Neural cell (in vitro differentiated cells): Measurements from ENCODE around the gene NANP. TPM values are rescaled to one million over a fixed set of nuclear protein-coding genes. Genes with fewer than 3 reads are reported as not detected.

Source experiments
- H2AFZ ChIP-seq: fragments of 200-600, 300-800 bp; sonication (generic), shearing (Covaris generic); 2 replicates; pipeline ENCODE4 v1.6.0; 2014; ENCODE audit warnings: low read depth, mild to moderate bottlenecking, antibody characterized with exemption, low read length, moderate library complexity
- H3F3A ChIP-seq: fragments of 200-600 bp; shearing (Covaris generic); 2 replicates; pipeline ENCODE4 v1.6.1; 2016; ENCODE audit warnings: mild to moderate bottlenecking, moderate library complexity, mixed read lengths, antibody characterized with exemption, low read length; ENCODE audit not compliant: insufficient read depth, poor library complexity, severe bottlenecking
- H3K27ac ChIP-seq: fragments of 200-600, 300-800 bp; sonication (generic), shearing (Covaris generic); 2 replicates; pipeline ENCODE4 v1.5.1; 2014; ENCODE audit warnings: mild to moderate bottlenecking, low read length, moderate library complexity
- H3K27me3 ChIP-seq: fragments of 300-800, 200-600 bp; sonication (generic), shearing (Covaris generic); 2 replicates; pipeline ENCODE4 v1.6.0; 2014; ENCODE audit warnings: mild to moderate bottlenecking, low read depth, low read length, moderate library complexity; ENCODE audit not compliant: insufficient read depth
- H3K36me3 ChIP-seq: fragments of 300-800, 200-600 bp; sonication (generic), shearing (Covaris generic); 2 replicates; pipeline ENCODE4 v1.5.1; 2014; ENCODE audit warnings: mild to moderate bottlenecking, antibody characterized with exemption, low read length, moderate library complexity; ENCODE audit not compliant: insufficient read depth
- H3K4me2 ChIP-seq: fragments of 300-800, 200-600 bp; sonication (generic), shearing (Covaris generic); 2 replicates; pipeline ENCODE4 v1.6.0; 2014; ENCODE audit warnings: mild to moderate bottlenecking, low read length
- H3K4me3 ChIP-seq: fragments of 300-800, 200-600 bp; sonication (generic), shearing (Covaris generic); 2 replicates; pipeline ENCODE4 v1.5.1; 2014; ENCODE audit warnings: mild to moderate bottlenecking, low read length, moderate library complexity
- H3K79me2 ChIP-seq: fragments of 200-600 bp; shearing (Covaris generic); replicated peaks from 2 replicates; pipeline ENCODE4 v1.6.0; 2014; ENCODE audit warnings: mild to moderate bottlenecking, low read length, moderate library complexity; ENCODE audit not compliant: insufficient read depth
- H3K9ac ChIP-seq: fragments of 300-800, 200-600 bp; sonication (generic), shearing (Covaris generic); 2 replicates; pipeline ENCODE4 v1.6.1; 2016; ENCODE audit warnings: mild to moderate bottlenecking, low read length, mixed read lengths
- H3K9me2 ChIP-seq: fragments of 200-600 bp; shearing (Covaris generic); 2 replicates; pipeline ENCODE4 v1.6.1; 2016; ENCODE audit warnings: mild to moderate bottlenecking, low read length, mixed read lengths; ENCODE audit not compliant: insufficient read depth
- H3K9me3 ChIP-seq: fragments of 200-600, 300-800 bp; sonication (generic), shearing (Covaris generic); 2 replicates; pipeline ENCODE4 v1.6.1; 2016; ENCODE audit warnings: mild to moderate bottlenecking, mixed run types, low read length, moderate library complexity, mixed read lengths
- H4K20me1 ChIP-seq: fragments of 200-600 bp; shearing (Covaris generic); 2 replicates; pipeline ENCODE4 v1.6.1; 2016; ENCODE audit warnings: mild to moderate bottlenecking, mixed run types; ENCODE audit not compliant: insufficient read depth
- CTCF ChIP-seq: fragments of 450-650 bp; IDR thresholded peaks from 2 replicates; pipeline ENCODE4 v1.5.1; 2014; ENCODE audit warnings: antibody characterized with exemption, mild to moderate bottlenecking, moderate library complexity; ENCODE audit not compliant: poor library complexity, severe bottlenecking
- EP300 ChIP-seq: fragments of 450-650 bp; conservative IDR thresholded peaks from 2 replicates; pipeline ENCODE4 v1.6.1; 2014; ENCODE audit warnings: antibody characterized with exemption, mild to moderate bottlenecking, moderate library complexity; ENCODE audit not compliant: poor library complexity, severe bottlenecking
- EZH2 ChIP-seq: fragments of 200-600, 300-800 bp; shearing (Covaris generic), sonication (generic); IDR thresholded peaks from 2 replicates; pipeline ENCODE4 v1.6.1; 2014; ENCODE audit warnings: antibody characterized with exemption, low read length, borderline replicate concordance, mild to moderate bottlenecking; ENCODE audit not compliant: insufficient read depth, poor library complexity, severe bottlenecking
- MXI1 ChIP-seq: fragments of 450-650 bp; conservative IDR thresholded peaks from 2 replicates; pipeline ENCODE4 v1.6.1; 2014; ENCODE audit warnings: antibody characterized with exemption, mild to moderate bottlenecking; ENCODE audit not compliant: poor library complexity, severe bottlenecking
- POLR2AphosphoS5 ChIP-seq: IDR thresholded peaks from 2 replicates; pipeline ENCODE4 v1.6.1; 2012
- RAD21 ChIP-seq: fragments of 450-650 bp; conservative IDR thresholded peaks from 2 replicates; pipeline ENCODE4 v1.6.1; 2014; ENCODE audit warnings: antibody characterized with exemption, mild to moderate bottlenecking, moderate library complexity
- REST ChIP-seq: IDR thresholded peaks from 2 replicates; pipeline ENCODE4 v1.6.1; 2012; ENCODE audit warnings: borderline replicate concordance
- SMC3 ChIP-seq: fragments of 450-650 bp; conservative IDR thresholded peaks from 2 replicates; pipeline ENCODE4 v1.6.1; 2014; ENCODE audit warnings: antibody characterized with exemption, mild to moderate bottlenecking, moderate library complexity; ENCODE audit not compliant: poor library complexity
- TAF1 ChIP-seq: IDR thresholded peaks from 2 replicates; pipeline ENCODE4 v1.6.1; 2012; ENCODE audit warnings: low read depth
- polyA plus RNA-seq: library from polyadenylated mRNA; depleted of rRNA; stranded (reverse); fragments of >200 nt; gene quantifications from 2 replicates; pipeline ENCODE4 v1.2.3, GENCODE V29; 2014

The NANP gene
- polyA plus RNA-seq, 1 donor from 2014 or later: 4.1 TPM

- Histone ChIP-seq H3K79me2 (no peaks in the 10 kb centered on the region), H4K20me1 (no peaks in the 10 kb centered on the region), H2AFZ (no peak overlapping the region), H3F3A (no peaks in the 10 kb centered on the region), H3K9ac (no peak overlapping the region), H3K9me2 (no peaks in the 10 kb centered on the region), H3K4me2 (no peak overlapping the region), H3K36me3 (no peaks in the 10 kb centered on the region), H3K9me3 (no peaks in the 10 kb centered on the region), H3K4me3 (peak overlapping the region; percentile 99), H3K27me3 (no peaks in the 10 kb centered on the region), H3K27ac (no peak overlapping the region)
- no peak for TF ChIP-seq RAD21
- TF ChIP-seq TAF1: no peak
- no peak for TF ChIP-seq SMC3
- no peak for TF ChIP-seq CTCF
- TF ChIP-seq MXI1: no peak
- no peak for TF ChIP-seq EZH2
- TF ChIP-seq POLR2AphosphoS5: no peak
- TF ChIP-seq REST: no peak
- no peak for TF ChIP-seq EP300
Measured at GRCh38 chr20:25622049-25622448, 1.8 kb downstream of the NANP start.

- no peak overlapping the region for H3K4me2 ChIP-seq
- no peak overlapping the region for H2AFZ ChIP-seq
- no peaks in the 10 kb centered on the region for H3K9me3 ChIP-seq
- no peaks in the 10 kb centered on the region for H3K79me2 ChIP-seq
- no peaks in the 10 kb centered on the region for H3K36me3 ChIP-seq
- H3K9me2 ChIP-seq: no peaks in the 10 kb centered on the region
- H3K9ac ChIP-seq: no peak overlapping the region
- H4K20me1 ChIP-seq: no peaks in the 10 kb centered on the region
- no peak overlapping the region for H3K4me3 ChIP-seq
- TF ChIP-seq POLR2AphosphoS5: no peak
- TF ChIP-seq RAD21: no peak
- TF ChIP-seq EZH2: no peak
- TF ChIP-seq EP300: no peak
- TF ChIP-seq SMC3: no peak
- no peak for TF ChIP-seq MXI1
- TF ChIP-seq REST: no peak
- no peak for TF ChIP-seq TAF1
- TF ChIP-seq CTCF: no peak
- H3K27me3 ChIP-seq: no peaks in the 10 kb centered on the region
- no peak overlapping the region for H3K27ac ChIP-seq
- no peaks in the 10 kb centered on the region for H3F3A ChIP-seq
Measured at GRCh38 chr20:25619514-25619913, 4.3 kb downstream of the NANP start.
